Adrenal gland (tissue), 5 donors: ENCODE data around the gene FOXP2.

Experiments
- POLR2A ChIP-seq, 2 donors: fragments of 450-650 bp; IDR thresholded peaks; one replicate each; pipeline ENCODE4 v1.6.1; 2017; ENCODE audit warnings: antibody characterized with exemption in 2 of 2, mild to moderate bottlenecking in 2 of 2, moderate library complexity in 1 of 2
- TF ChIP-seq, protein P1 (sequence below), 6 experiments: fragments of 450-650 bp in 4 of 6; fragments of 200-600 bp in 2 of 6; sonication (generic) in 1 of 6; IDR thresholded peaks; 1 replicate in 5 of 6; 2 replicates in 1 of 6; pipeline versions ENCODE4 v1.5.1 to v1.8.0; 2016 to 2021; ENCODE audit warnings: antibody characterized with exemption in 6 of 6, mild to moderate bottlenecking in 2 of 6, moderate library complexity in 1 of 6
- donor health status: DM: no; HTN: no; CAD: no.

DNA sequence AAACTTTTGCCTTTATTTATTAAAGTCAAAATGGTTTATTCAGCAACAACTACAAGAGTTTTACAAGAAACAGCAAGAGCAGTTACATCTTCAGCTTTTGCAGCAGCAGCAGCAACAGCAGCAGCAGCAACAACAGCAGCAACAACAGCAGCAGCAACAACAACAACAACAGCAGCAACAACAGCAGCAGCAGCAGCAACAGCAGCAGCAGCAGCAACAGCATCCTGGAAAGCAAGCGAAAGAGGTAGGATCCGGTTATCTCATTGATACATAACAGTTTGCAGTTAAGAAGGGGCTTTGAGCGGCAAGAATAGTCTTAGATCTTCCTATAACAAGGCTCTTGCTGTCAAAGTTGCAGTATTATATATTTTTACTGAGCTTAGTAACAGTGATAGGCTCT is 215.1 kb downstream of the FOXP2 start:
- TF ChIP-seq, protein P1, sequence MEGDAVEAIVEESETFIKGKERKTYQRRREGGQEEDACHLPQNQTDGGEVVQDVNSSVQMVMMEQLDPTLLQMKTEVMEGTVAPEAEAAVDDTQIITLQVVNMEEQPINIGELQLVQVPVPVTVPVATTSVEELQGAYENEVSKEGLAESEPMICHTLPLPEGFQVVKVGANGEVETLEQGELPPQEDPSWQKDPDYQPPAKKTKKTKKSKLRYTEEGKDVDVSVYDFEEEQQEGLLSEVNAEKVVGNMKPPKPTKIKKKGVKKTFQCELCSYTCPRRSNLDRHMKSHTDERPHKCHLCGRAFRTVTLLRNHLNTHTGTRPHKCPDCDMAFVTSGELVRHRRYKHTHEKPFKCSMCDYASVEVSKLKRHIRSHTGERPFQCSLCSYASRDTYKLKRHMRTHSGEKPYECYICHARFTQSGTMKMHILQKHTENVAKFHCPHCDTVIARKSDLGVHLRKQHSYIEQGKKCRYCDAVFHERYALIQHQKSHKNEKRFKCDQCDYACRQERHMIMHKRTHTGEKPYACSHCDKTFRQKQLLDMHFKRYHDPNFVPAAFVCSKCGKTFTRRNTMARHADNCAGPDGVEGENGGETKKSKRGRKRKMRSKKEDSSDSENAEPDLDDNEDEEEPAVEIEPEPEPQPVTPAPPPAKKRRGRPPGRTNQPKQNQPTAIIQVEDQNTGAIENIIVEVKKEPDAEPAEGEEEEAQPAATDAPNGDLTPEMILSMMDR (IDR thresholded peaks at IDR 0.05): no peak
- no peak for TF ChIP-seq POLR2A (IDR thresholded peaks at IDR 0.05)
